ENCODE data around the gene LHB.
"Not testable (repeated sequence)": the region's sequence is repeated elsewhere in the genome, so short reads cannot be mapped to it uniquely, and the experiment has no call there.

The LHB gene

DNA sequence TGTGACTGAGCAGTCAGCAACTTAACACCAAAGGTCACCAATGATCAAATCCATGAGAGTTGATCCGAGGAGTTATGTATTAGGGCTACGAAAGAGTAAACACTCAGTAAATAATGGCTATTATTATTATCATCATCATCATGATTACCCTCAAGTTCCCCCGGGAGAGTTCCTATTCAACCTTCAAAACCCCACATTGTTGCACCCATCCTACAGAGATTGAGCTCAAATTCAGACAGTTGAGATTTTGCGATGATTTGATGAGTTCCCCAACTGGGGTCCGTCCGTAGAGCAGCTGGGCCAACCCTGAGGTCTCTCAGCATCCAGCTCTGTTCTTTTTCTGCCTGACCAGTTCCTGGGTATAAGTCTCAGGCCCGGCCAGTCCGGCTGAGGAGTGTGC lies 21.2 kb upstream of the LHB start:
- DNase-seq (ENCODE audit: low spot score), result not testable (repeated sequence)

DNA sequence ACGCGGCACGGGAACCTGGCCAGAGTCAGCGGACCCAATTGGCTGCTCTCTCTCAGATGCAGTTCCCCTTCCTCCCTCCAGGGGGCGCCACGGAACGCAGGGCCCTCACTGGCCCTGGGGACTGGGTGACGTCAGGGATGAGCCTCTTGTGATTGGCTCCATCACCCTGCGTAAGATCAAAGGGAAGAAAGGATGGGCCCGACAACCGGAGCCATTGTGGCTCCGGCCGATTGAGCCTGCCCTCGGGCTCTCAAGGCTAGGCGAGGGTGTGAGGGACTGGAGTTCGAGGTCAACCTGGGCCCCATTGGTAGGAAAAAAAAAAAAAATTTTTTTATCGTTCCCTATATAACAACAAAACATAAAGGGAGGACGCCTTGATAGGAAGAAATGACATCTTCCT lies 19.9 kb upstream of the LHB start, which contains the start of gene CGB1:
Gene CGB1 (minus strand): TSS at position 81 of the 400 bp plus-strand sequence. CDS start 184 bp downstream, outside the sequence.
- DNase-seq (ENCODE audit: low spot score), result not testable (repeated sequence)

DNA sequence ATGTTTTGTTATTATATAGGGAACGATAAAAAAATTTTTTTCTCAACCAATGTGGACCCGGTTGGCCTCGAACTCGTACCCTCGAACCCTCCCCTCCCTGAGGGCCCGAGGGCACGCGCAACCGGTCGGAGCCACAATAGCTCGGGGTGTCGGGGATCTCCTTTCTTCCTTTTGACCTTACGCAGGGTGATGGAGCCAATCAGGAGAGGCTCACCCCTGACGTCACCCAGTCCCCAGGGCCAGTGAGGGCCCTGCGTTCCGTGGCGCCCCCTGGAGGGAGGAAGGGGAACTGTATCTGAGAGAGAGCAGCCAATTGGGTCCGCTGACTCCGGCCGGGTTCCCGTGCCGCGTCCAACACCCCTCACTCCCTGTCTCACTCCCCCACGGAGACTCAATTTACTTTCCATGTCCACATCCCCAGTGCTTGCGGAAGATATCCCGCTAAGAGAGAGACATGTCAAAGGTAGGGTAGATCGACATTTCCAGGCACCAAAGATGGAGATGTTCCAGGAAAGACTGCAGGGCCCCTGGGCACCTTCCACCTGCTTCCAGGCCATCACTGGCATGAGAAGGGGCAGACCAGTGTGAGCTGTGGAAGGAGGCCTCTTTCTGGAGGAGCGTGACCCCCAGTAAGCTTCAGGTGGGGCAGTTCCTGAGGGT lies 14.9 kb upstream of the LHB start, which contains the start of gene CGB2:
Gene CGB2 (plus strand): TSS at position 249 of the 660 bp plus-strand sequence. CDS start 206 bp downstream, at position 455.
- peak; percentile 17 for DNase-seq (ENCODE audit: low spot score)

DNA sequence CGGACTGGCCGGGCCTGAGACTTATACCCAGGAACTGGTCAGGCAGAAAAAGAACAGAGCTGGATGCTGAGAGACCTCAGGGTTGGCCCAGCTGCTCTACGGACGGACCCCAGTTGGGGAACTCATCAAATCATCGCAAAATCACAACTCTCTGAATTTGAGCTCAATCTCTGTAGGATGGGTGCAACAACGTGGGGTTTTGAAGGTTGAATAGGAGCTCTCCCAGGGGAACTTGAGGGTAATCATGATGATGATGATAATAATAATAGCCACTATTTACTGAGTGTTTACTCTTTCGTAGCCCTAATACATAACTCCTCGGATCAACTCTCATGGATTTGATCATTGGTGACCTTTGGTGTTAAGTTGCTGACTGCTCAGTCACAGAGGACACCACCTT lies 13.4 kb upstream of the LHB start:
- not testable (repeated sequence) for DNase-seq (ENCODE audit: low spot score)

DNA sequence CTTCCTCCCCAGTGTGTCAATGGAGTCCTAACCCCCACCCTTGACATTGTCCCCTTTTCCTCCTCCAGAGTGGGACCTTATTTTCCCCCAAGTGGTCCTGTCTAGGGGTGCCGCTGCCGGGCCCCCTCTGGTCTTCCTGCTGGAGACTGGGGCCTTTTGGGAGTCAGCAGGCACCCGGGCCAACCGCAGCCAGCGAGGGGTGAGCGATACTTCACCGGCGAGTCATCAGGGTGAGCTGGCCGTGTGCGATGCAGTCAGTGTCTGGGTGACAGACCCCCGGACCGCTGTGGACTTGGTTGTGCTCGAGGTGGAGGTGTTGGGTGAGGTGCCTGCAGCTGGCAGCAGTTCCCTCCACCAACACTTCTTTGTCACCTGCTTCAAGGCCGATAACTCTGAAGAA lies 12.9 kb upstream of the LHB start:
- DNase-seq (ENCODE audit: low spot score), result not testable (repeated sequence)

DNA sequence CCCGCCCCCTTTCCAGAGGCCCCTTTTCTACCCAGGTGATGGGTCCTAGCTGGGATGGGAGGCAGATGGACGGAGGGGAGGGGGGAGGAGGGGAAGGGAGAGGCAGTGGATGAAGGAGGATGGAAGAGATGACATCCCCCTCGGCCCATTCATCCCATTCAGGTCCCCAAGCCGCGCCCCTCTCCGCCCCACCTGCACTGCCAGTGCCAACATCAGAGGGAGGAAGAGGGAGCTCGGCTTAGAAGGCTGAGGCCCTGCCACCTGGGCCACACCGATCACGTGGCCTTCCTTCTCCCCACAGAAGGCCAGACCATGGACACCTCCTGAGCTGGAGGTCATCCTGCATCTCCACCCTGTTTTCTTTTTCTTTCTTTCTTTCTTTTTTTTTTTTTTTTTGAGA lies 11.8 kb upstream of the LHB start:
- DNase-seq (ENCODE audit: low spot score), result not testable (repeated sequence)

DNA sequence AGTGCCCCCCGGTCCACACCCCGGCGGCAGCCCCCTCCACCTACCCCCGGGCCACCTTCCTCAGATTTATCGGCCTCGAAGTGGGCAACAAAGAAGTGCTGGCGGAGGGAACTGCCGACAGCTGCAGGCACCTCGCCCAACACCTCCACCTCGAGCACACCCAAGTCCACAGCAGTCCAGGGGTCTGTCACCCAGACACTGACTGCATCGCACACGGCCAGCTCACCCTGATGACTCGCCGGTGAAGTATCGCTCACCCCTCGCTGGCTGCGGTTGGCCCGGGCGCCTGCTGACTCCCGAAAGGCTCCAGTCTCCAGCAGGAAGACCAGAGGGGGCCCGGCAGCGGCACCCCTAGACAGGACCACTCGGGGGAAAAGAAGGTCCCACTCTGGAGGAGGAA lies 8.7 kb upstream of the LHB start:
- not testable (repeated sequence) for DNase-seq (ENCODE audit: low spot score)

DNA sequence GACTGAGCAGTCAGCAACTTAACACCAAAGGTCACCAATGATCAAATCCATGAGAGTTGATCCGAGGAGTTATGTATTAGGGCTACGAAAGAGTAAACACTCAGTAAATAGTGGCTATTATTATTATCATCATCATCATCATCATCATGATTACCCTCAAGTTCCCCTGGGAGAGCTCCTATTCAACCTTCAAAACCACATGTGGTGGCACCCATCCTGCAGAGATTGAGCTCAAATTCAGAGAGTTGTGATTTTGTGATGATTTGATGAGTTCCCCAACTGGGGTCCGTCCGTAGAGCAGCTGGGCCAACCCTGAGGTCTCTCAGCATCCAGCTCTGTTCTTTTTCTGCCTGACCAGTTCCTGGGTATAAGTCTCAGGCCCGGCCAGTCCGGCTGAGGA lies 8.2 kb upstream of the LHB start:
- DNase-seq (ENCODE audit: low spot score), result not testable (repeated sequence)

DNA sequence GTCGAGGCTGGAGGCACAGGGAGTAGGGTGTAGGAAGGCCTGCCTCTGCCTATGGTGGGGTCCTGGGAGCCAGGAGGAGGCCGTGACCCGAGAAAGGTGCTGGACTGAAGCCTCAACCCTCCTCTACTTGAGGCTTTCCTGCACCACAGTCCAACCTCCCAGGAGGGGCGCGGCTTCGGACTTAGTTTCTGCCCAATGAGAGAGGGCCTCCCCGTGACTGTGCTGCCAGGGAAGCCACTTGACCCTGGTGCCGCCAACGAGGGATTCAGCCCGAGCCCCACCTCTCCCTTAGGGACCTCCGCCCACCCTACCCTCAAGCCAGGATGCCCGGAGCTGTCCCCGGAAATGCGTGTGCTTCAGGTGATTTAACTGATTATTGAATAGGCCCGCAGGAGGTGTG lies 7.3 kb upstream of the LHB start, which contains the start of gene CGB3:
Gene CGB3 (minus strand): TSS at position 101 of the 400 bp plus-strand sequence. CDS start 362 bp downstream, outside the sequence.
- not testable (repeated sequence) for DNase-seq (ENCODE audit: low spot score)

DNA sequence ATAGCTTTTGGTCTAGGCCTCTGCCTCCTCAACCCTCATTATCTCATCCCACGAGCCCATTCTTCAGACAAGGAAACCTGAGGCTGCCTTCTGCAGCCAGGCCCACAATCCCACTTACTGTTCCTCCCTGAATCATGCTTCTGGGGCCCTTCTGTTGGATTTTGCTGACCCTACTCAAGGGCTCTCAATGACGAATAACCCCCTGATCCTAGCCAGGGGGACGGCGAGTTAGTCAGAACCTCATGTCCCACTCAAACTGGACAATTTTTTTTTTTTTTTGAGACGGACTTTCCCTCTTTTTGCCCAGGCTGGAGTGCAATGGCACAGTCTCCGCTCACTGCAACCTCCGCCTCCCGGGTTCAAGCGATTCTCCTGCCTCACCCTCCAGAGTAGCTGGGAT lies 5.2 kb upstream of the LHB start:
- DNase-seq (ENCODE audit: low spot score), result no peak

DNA sequence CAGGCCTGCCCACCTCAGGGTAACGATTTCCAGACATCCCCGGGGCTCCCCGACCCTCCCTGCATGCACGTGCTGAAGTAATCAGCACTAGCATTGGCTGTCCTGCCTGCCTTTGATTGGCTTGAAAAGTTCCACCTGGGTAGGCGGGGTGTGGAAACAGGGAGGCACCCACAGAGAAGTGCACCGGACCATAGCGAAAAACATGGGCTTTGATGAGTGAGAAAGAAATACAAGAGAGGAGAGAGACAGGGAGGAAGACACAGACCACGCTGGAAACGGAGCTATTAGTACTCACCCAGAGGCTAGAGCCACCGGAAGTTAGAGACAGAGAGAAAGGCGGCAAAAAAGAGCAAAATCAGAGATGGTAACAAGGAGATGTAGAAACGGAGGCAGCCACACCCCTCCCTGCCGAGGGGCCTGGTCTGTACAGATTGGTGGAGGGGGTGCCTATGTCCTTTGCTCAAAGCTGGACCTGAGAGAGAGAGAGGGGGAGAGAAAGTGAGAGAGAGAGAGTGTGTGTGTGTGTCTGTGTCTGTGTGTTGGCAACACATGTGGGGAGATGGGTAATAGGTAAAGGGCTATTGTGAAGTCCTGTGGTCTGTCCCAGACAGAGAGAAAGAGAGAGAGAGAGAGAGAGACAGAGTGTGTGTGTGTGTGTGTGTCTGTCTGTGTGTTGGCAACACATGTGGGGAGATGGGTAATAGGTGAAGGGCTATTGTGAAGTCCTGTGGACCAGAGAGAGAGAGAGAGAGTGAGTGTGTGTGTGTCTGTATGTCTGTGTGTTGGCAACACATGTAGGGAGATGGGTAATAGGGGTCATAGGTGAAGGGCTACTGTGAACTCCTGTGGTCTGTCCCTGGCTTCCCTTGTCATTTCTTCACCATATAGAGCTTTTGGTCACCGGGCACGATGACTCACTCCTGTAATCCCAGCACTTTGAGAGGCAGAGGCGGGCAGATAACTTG lies 4.3 kb upstream of the LHB start:
- DNase-seq (ENCODE audit: low spot score), result no peak

DNA sequence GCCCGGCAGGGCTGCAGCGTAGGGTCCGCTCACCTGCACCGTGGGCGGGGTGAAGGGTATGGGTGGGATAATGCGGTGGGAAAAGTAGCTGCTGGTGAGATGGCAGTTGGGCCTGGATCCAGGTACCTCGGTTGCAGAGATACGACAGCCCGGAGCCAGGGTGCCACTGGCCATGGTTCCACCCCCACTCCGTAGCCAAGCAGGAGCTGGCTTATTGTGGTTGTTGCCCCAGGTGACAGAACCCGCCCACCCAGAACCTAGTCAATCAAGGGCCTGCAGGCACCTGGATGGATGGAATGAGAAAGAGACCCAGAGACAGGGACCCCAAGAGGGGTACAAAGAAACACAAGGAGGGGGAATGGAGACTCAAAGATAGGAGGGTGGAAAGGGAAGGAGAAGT lies 3.5 kb upstream of the LHB start:
- DNase-seq (ENCODE audit: low spot score), result no peak

DNA sequence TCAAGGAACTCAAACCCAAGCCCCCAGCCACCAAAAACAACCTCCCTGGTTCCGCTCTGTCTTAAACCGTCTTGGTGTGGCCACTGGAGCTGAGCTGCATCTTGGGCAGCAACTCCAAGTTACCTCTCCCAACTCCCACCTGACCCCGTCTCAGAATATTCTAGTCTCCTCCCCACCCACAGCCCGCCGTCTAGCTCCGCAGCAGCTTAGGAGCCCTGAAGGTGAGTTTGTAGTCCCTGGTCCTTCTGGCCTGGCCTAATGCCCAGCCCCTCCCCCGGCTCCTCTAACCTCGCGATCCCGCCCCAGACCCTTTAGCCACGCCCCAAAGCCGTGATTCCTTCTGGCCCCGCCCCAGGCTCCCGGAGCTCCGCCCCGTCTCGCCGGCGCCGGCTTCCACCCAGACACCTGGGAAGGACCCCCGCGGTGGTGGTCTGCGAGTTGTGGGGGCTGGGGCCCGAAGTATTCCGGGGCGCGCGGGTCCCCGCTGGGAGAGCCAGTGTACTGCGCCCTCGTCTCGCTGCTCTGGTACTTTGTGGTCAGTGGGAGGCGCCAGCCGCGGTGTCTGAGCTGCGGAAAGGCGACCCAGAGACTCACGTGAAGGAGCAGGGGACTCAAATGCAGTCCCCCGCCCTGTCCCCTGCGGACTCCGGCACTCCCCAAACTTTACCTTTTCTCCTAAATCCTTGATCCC lies 2.5 kb upstream of the LHB start:
- peak; percentile 21 for DNase-seq (ENCODE audit: low spot score)

DNA sequence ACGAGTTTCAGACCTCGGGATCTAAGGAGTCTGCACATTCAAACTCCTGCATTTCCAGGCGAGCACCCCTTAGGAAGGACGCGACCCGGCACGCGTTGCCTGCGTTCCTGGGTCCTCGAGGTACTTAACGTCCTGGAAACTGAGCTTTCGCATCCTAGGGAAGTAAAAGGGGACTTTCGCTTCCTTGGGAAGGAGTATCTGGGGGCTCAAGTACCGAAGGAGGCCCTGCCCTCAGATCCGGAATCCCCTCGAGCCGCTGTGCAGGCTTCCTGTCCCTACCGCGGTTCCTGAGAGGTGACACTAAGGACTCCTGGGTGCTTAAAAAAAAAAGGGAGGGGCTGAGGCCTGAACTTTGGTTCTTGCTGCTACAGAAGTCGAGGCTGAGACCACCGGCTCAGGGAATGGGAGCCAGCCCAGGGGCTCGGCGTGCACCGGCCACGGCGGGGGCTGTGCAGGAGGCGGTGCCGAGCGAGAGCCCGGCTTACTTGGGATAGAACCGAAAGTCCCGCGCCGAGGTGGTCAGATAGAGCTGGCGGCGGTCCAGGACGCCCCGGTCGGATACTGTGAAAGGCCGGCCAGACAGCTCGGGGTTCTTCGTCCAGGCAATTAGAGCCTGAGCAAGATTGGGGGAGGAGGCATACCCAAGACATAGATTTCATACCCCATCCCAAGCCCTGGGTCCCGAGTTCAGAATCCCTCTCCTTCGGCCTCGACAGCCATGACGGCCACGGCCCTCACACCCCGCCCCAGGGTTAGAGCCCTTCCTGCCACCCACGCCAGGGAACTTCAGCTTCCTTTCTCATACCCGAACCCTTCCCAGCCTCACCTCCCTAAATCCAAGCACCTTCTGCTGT lies 1.7 kb upstream of the LHB start:
- DNase-seq (ENCODE audit: low spot score), result not testable (repeated sequence)

DNA sequence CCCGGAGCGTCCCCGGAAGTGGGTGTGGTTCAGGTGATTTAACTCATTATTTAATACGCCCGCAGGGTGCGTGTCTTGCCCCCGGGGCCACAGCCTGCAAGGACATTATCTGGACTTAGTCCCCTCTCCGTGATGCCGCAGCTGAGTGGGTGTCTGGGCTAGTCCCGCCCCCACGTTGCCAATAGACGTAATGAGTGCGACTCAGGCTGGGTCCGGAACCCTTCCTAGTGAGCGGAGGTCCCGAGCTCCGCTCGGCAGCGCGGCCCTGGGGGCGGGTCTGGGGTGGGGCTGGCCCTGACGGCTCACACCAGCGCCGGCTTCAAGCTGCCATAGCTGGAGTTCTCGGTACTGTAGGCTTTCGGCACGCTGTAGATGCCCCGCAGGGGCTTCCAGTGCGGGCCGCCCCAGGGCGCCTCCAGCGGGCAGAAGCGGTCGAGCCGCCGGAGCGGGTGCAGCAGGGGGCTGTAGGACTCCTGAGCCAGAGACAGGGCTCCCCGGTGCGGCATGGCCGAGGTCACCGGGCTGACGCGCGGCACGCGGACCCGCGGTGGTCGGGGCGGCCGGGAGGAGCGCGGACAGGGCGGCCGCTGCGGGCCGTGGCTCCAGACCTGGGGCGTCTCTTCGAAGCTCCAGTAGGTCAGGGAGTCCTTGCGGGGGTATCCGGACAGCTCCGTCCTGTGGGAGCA lies 918 bp upstream of the LHB start:
- no peak for DNase-seq (ENCODE audit: low spot score)

DNA sequence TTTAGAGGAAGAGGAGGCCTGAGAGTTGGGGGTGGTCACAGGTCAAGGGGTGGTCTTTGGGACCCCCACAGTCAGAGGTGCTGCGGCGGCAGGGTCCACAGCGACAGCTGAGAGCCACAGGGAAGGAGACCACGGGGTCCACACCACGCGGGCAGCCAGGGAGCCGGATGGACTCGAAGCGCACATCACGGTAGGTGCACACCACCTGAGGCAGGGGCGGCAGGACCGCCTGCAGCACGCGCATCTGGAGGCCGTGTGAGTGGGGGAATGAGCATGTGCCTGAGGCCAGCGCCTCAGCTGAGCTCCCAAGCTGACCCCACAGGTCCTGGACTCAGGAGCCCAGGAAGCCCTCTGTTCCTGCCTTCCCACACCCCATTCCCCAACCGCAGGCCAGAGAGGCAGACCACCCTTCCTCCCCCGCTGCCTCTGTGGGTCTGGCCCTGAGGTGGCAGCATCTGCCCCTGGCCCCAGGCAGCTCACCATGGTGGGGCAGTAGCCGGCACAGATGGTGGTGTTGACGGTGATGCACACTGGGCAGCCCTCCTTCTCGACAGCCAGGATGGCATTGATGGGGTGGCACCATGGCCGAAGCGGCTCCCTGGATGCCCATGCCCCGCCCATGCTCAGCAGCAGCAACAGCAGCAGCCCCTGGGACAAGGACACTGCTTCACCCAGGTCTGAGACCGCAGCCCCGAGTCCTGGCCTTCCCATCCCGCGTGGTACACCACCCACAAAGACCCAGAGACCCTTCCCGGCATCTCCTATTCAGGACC lies 638 bp downstream of the LHB start:
- no peak for DNase-seq (ENCODE audit: low spot score)

DNA sequence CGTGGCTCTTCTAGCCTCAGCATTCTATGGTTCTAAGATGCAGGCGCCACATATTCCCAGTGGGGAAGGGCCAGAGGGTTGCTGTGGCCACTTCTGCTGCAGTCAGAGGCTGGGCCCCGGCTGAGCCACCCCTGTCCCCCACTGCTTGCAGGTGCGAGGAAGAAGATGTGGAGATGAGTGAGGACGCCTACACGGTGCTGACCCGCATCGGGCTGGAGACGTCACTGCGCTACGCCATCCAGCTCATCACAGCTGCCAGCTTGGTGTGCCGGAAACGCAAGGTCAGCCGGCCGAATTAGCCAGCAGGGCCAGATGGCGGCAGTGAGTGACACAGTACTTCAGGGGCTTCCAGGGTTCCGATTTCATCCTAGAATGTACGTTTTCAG lies 2.0 kb downstream of the LHB start:
- DNase-seq (ENCODE audit: low spot score), result no peak

DNA sequence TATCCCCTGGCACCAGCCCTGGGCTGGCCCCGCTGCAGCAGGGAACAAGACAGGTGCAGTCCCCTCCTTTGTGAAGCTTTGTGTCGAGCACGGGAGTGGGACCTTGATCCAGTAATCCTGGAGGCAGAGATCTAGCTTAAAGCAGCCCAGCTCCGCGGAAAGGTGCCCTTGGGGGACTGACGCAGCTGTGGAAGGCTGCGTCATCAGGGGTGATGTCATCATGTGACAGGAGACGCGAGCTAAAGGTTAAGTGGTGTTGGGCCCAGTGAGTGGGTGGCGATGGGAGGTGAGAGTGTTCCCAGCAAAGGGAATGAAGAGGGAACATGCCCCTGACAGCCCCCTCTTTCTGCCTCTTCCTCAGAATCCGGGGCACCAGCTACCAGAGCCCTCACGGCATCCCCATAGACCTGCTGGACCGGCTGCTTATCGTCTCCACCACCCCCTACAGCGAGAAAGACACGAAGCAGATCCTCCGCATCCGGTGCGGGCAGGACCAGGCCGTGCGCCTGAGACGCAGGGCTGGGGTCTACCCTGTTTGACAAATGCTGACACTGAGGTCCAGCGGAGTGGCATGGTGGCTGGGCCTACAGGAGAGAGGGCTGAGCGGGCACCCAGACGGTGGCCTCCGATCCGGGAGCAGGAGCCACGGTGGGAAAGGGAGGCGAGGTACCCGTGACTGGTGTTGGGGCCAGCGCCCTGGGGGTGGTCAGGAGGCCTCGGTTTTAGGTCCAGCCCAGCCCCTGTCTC lies 2.6 kb downstream of the LHB start:
- DNase-seq (ENCODE audit: low spot score), result no peak

DNA sequence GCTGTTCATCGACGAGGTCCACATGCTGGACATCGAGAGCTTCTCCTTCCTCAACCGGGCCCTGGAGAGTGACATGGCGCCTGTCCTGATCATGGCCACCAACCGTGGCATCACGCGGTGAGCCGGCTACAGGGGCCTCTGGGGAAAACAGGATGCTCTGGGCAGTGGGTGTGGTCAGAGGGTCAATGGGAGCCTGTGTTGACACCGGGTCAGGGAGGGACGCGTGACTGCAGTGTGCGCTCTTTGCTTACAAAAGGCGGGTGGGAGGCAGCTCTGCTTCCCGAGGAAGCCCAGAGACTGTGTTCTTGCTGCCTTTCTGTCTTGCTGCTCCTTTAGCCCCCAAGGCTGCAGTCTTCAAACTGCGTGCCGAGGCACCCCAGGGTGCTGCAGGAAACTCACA lies 5.7 kb downstream of the LHB start:
- DNase-seq (ENCODE audit: low spot score), result no peak

All from pons (tissue), 1 donor.